GM20000 (cell line): Measurements from ENCODE around the gene STUM.
A peak's percentile ranks its signal among the peaks of the same experiment; 100 is the strongest.

Experiments
- DNase-seq: peaks from one replicate; pipeline ENCODE4 v3.0.0; 2012; ENCODE audit warnings: low spot score
- TF ChIP-seq, protein P1 (sequence below): IDR thresholded peaks from 2 replicates; pipeline ENCODE4 v1.5.1; 2012; ENCODE audit warnings: mild to moderate bottlenecking, control low read depth; ENCODE audit errors: extremely low read depth, missing control alignments

STUM gene

GRCh38 chr1:226631229-226632000 lies 82.9 kb downstream of the STUM start:
- DNase-seq, result no peak
- TF ChIP-seq, protein P1, sequence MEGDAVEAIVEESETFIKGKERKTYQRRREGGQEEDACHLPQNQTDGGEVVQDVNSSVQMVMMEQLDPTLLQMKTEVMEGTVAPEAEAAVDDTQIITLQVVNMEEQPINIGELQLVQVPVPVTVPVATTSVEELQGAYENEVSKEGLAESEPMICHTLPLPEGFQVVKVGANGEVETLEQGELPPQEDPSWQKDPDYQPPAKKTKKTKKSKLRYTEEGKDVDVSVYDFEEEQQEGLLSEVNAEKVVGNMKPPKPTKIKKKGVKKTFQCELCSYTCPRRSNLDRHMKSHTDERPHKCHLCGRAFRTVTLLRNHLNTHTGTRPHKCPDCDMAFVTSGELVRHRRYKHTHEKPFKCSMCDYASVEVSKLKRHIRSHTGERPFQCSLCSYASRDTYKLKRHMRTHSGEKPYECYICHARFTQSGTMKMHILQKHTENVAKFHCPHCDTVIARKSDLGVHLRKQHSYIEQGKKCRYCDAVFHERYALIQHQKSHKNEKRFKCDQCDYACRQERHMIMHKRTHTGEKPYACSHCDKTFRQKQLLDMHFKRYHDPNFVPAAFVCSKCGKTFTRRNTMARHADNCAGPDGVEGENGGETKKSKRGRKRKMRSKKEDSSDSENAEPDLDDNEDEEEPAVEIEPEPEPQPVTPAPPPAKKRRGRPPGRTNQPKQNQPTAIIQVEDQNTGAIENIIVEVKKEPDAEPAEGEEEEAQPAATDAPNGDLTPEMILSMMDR, result no peak

DNA sequence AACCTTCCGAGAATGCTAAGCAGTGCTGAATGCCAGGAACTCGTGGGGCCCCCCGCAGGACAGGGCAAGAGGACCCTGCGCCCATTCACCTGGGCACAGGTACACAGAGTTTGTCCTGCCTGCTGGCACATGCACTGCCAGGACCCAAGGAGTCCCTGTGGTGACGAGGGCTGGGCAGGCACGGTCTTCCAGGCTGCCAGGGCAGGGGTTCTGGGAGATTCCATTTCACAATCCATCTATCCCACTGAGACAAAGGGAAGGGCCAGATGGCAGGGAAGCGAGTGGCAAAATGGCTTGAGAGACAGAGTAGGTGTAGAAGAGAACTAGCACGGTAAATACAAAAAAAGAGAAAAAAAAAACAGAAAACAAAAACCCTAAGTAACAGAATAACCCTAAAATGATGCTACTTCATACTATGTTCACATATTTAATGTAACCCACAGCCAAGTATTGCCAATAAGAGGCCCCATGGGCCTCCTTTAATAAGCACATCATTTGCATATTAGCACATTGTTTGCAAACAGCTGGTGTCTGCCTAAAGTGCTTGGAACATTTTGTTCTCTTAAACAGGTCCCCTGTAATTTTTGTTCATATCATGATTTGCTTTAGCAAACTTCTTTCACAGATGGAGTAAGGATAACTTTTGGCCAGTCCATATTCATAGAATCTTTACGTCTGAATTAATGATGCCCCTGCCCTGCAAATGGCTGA lies 83.8 kb downstream of the STUM start:
- TF ChIP-seq, protein P1, result no peak
- no peak for DNase-seq

DNA sequence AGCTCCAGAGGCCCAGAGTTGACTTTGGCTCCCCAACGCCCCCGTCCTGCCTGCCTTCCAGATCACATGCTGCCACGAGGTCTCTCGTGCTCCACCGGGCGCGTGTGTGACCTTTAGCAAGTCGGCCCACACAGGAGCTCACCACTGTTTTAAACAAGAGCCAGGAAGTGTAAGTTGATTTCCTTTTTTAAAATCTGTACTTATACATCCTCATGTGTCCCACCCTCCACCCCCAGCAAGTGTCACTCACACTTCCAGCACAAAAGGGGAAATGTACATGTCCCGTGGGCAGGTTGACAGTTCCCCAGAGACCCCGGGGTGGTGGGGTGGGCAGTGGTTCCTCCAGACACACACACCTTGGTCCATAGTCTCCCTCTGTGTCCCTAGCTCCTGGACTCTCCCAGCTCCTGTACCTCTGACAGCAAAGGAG lies 84.4 kb downstream of the STUM start:
- TF ChIP-seq, protein P1, result no peak
- no peak for DNase-seq

- TF ChIP-seq, protein P1, result no peak
- DNase-seq, result no peak
These were observed 85.1 kb downstream of the STUM start for GRCh38 chr1:226633541-226634165.

GRCh38 chr1:226634166-226634588 lies 85.6 kb downstream of the STUM start:
- TF ChIP-seq, protein P1, result peak; percentile 91

DNA sequence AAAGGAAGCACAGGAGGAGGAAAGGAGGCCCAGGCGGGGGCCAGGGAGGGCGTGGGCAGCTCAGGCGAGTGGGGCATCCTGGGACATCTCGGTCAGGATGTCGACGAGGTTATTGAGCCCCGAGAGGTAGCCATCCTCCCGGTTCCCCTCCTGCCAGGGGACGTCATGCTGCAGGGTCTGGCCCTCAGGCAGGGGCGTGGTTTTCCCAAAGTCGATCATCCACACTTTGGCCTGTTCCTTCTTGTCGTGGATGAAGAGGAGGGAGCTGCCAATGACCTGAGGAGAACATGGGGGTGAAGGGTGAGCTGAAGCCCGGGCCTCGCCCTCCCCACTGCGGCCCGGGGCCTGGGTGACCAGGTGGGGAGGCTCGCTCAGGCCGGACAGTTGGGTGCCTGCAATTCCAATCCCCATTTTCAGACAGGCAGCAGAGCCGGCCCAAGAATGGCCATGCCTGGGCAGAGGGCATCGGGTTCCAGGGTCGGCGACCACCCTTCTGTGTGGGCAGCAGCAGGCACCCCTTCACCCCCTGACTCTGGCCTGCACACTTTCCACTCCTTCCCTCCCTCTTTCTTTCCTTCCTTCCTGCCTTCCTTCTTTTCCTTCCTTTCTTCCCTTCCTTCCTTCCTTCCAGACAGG lies 86.2 kb downstream of the STUM start:
- TF ChIP-seq, protein P1, result no peak
- no peak for DNase-seq

More at GRCh38 chr1:226634166-226634588, 85.6 kb downstream of the STUM start:
- DNase-seq, result peak; percentile 80
